ENCODE results near the gene ZNF575.
A peak's percentile ranks its signal among the peaks of the same experiment; 100 is the strongest.

Gene ZNF575

DNA sequence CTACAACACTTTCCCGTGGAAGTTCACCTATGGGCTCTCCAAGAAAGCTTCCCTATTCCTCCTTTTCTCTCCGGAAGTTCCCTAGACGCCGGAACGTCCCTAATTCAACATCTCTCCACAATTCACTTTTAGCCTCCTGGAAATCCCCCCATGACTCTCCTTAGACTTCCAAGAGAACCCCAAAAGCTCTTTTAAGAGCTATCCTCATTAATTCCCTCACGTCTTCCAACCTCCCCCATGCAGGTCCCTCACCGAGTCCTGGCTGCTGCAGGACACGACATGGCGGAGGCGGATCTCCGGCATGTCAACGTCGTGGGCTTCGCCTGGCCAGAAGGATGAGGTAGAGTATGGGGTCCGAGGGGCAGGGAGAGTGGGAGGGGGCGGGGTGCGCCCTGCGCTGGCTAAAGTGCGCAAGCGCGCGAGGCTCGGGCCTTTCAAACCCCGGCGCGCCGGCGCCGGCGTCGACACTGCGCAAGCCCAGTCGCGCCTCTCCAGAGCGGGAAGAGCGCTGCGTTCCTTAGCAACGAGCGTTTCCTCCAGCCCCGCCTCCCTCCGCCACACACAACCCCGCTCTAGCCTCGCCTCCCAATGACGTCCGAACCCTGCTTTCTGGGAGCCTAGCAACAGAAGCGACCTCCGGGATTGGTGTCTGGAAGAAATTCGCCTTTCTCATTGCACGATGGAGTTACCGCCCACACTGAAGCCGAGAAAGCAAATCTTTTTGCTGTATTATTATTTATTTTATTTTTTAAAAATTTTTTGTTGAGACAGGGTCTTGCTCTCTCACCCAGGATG lies 42.4 kb downstream of the ZNF575 start, which contains the start of the genes PINLYP and XRCC1:
PINLYP (plus strand) TSS at position 646 of the 795 bp plus-strand sequence. CDS start 1,391 bp downstream, outside the sequence.
XRCC1 (minus strand) TSS at position 372 of the 795 bp plus-strand sequence; CDS start at position 303, 69 bp downstream.
- DNase-seq = peak; percentile 98 to 99

DNA sequence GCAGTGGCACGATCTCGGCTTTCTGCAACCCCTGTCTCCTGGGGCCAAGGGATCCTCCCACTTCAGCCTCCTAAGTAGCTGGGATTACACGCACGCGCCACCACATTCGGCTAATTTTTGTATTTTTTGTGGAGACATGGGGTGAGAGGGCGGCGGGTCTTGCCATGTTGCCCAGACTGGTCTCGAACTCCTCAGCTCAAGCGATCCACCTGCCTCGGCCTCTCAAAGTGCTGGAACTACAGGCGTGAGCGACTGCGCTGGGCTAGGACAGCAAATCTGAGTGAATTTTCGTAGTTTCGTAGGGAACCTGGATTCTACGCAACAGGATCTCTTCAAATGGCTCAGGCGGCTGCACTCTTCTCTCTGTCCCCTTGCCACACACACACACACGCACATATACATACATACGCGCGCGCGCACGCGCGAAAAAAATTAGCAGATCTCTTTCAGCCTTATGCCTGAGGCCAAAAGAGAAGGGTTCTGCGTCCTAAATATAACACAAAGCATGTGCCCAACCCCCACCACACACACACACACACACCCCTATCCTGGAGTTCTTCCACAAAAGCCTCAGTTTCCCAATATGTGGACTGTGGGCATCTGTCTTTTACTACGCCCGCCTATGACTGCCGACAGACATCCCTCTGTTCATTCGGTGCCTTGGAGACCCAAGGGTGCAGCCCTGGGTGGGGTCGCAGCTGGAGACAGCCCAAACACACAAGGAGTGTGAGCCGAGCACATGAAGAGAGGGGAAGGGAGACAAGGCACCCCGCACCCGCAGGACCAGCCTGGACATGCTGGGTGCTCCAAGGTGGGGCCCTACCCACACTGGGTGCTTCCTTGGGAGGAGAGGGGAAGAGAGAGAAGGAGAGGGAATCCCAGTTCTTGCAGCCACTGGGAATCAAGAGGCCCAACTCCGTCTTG lies 43.2 kb downstream of the ZNF575 start:
- no peak for DNase-seq

- DNase-seq = no peak
Measured at GRCh38 chr19:43578787-43579186, 45.8 kb downstream of the ZNF575 start.

GRCh38 chr19:43581467-43581866 lies 48.5 kb downstream of the ZNF575 start:
- DNase-seq = no peak

- DNase-seq = no peak
Measured at GRCh38 chr19:43582495-43582894, 49.5 kb downstream of the ZNF575 start.

GRCh38 chr19:43584484-43584883 lies 51.5 kb downstream of the ZNF575 start:
- no peak for DNase-seq
